Neutrophil (primary cell): ENCODE results near the gene TULP4.

Source experiments
- H3K27ac ChIP-seq: fragments of 200-600 bp; sonication (generic); 2 replicates; pipeline ENCODE4 v1.5.1; 2016; ENCODE audit warnings: mild to moderate bottlenecking, moderate library complexity
- H3K27me3 ChIP-seq: fragments of 200-600 bp; sonication (generic); 2 replicates; pipeline ENCODE4 v1.6.0; 2016; ENCODE audit warnings: mild to moderate bottlenecking
- H3K36me3 ChIP-seq: fragments of 200-600 bp; sonication (generic); 2 replicates; pipeline ENCODE4 v1.5.1; 2017
- H3K4me1 ChIP-seq, 2 experiments: fragments of 200-600 bp in 1 of 2; sonication (generic) in 1 of 2; 1 replicate in 1 of 2; 2 replicates in 1 of 2; pipeline versions ENCODE4 v1.5.1 to v1.6.1; 2013 to 2016; ENCODE audit warnings: low read depth in 1 of 2, low read length in 1 of 2, mild to moderate bottlenecking in 1 of 2, moderate library complexity in 1 of 2; ENCODE audit not compliant: control insufficient read depth in 1 of 2, insufficient read depth in 1 of 2
- H3K4me3 ChIP-seq, 2 experiments: fragments of 200-600 bp in 1 of 2; sonication (generic) in 1 of 2; 1 replicate in 1 of 2; 2 replicates in 1 of 2; pipeline ENCODE4 v1.5.1; 2013 to 2016; ENCODE audit warnings: low read depth in 1 of 2, low read length in 1 of 2, mild to moderate bottlenecking in 1 of 2, moderate library complexity in 1 of 2
- H3K9me3 ChIP-seq: fragments of 200-600 bp; sonication (generic); 2 replicates; pipeline ENCODE4 v1.5.1; 2016
- TF ChIP-seq, protein P1 (sequence below): fragments of 200-600 bp; sonication (generic); IDR thresholded peaks from 2 replicates; pipeline ENCODE4 v1.5.1; 2016; ENCODE audit warnings: antibody characterized with exemption

Gene TULP4

DNA sequence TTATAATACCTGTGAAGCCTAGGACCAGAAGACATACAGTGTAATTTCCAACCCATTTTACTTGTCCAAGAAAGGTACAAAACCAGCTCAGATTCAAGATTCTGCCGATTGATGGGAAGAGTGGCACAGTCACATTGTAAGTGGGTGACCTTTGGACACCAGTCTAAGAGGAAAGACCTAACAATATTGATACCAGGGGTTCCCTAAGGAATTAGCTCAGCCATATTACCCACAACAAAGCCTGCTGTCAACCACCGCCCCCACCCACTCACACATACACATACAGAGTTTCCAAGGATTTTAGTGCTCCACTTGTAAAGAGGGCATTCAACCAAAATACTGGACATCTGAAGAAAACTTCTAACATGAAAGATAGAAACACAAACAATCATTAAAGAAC is 219.7 kb downstream of the TULP4 start:
- H3K4me3 ChIP-seq: no peak overlapping the region
- no peaks in the 10 kb centered on the region for H3K9me3 ChIP-seq
- TF ChIP-seq, protein P1, sequence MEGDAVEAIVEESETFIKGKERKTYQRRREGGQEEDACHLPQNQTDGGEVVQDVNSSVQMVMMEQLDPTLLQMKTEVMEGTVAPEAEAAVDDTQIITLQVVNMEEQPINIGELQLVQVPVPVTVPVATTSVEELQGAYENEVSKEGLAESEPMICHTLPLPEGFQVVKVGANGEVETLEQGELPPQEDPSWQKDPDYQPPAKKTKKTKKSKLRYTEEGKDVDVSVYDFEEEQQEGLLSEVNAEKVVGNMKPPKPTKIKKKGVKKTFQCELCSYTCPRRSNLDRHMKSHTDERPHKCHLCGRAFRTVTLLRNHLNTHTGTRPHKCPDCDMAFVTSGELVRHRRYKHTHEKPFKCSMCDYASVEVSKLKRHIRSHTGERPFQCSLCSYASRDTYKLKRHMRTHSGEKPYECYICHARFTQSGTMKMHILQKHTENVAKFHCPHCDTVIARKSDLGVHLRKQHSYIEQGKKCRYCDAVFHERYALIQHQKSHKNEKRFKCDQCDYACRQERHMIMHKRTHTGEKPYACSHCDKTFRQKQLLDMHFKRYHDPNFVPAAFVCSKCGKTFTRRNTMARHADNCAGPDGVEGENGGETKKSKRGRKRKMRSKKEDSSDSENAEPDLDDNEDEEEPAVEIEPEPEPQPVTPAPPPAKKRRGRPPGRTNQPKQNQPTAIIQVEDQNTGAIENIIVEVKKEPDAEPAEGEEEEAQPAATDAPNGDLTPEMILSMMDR: no peak
- no peaks in the 10 kb centered on the region for H3K4me1 ChIP-seq
- no peak overlapping the region for H3K27ac ChIP-seq
- peaks cover 49% of the 10 kb centered on the region for H3K27me3 ChIP-seq
- H3K36me3 ChIP-seq: no peaks in the 10 kb centered on the region

DNA sequence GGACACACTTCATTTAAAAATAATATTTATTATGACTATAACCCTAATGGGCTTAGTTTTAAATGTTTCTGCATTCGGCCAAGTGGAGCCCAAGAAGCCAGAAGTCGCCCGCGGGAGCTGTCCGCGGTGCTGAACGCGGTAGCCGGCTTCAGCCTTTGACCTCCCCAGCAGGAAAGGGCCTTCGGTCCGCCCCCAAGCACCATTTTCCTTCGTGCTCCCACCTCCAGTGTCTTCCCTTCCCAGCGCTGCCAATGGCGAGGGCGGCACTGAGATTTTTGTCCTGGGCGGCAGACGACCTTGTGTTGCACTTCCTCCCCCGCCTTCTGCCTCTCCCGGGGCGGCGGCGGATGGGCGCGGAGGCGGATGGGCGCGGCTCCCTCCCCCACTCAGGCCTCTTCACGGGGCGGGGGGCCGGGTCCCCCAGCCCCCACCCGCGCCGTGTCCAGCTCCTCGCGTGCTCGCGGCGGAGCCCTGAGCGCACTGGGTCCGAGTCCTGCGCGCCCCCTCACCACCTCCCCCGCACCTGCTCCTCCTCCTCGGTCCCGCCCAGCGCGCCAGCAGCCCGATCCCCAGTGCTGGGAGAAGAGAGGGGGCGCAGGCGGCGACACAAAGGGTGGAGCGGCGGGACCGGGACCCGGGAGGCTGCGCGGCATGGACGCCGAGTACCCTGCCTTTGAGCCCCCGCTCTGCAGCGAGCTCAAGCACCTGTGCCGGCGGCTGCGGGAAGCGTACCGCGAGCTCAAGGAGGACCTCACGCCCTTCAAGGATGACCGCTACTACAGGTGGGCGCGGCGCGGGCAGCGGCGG is 224.0 kb downstream of the TULP4 start:
- Histone ChIP-seq H3K27ac (no peak overlapping the region), H3K4me1 (no peaks in the 10 kb centered on the region), H3K4me3 (no peak overlapping the region), H3K9me3 (no peaks in the 10 kb centered on the region), H3K27me3 (peaks cover 85% of the 10 kb centered on the region), H3K36me3 (no peaks in the 10 kb centered on the region)
- TF ChIP-seq, protein P1: no peak

DNA sequence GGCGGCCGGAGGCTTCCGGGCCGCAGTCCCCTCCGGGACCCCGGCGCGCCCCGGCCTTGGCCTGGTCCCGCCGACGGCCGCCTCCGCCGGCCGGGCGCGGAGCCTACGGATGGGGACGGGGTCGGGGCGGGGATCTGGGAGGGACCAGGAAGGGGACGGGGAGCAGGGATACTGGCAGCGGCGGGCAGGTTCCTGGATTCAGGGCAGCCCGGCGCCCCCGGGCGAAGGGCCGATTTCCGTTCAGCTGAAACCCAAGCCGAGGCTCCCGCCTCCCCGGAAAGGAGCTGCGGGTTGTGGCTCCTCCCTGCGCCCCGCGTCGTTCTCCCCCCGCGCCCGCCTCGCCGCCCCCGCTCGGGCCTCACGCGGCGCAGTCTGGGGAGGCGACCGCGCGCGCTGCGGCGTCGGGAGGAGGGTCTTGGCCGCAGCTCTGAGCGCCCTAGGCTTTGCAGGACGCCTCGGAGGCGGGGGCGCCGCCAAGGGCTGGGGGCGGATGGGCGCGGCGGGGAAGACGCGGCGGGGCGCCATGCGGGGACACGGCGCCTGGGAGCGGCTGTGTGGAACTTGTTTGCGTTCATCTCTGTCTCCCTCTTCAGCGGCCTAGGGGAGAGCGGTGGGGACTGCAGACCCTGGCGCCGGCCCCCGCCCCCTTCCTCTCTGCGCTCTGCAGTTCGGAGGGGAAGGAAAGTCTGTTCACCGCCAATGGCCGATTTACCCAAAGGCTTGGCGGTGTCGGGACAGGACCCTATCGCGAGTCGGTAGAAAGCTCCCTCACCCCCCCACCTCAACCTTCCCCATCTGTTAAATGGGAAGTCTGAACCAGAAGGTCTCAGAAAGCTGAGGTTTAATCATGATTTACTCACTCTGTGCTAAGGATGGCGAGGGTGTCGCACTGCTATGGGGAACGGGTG is 224.9 kb downstream of the TULP4 start:
- no peak overlapping the region for H3K27ac ChIP-seq
- no peaks in the 10 kb centered on the region for H3K9me3 ChIP-seq
- H3K4me3 ChIP-seq: no peak overlapping the region
- H3K4me1 ChIP-seq: no peaks in the 10 kb centered on the region
- TF ChIP-seq, protein P1: no peak
- H3K27me3 ChIP-seq: peaks cover 83% of the 10 kb centered on the region
- H3K36me3 ChIP-seq: no peaks in the 10 kb centered on the region

DNA sequence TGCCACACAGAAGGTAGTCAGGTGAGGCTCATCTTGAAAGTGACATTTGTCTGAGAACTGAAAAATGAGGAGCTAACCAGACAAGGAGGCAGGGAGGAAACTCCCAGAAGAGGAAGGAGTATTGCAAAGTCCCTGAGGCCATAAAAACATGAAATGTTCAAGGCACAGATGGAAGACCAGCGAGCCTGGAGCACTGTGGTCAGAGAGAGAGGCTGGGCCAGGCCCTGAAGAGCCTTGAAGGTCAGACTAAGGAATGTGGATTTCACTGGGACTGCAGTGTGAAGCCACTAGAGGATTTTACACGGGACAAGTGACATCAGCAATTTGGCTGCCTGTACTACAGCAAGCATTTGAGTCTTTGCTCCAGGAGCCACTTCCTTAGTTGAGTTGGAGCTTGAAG is 226.5 kb downstream of the TULP4 start:
- Histone ChIP-seq H3K27me3 (peaks cover 77% of the 10 kb centered on the region), H3K4me3 (no peak overlapping the region), H3K9me3 (no peaks in the 10 kb centered on the region), H3K27ac (no peak overlapping the region), H3K4me1 (no peaks in the 10 kb centered on the region), H3K36me3 (no peaks in the 10 kb centered on the region)
- TF ChIP-seq, protein P1: no peak

DNA sequence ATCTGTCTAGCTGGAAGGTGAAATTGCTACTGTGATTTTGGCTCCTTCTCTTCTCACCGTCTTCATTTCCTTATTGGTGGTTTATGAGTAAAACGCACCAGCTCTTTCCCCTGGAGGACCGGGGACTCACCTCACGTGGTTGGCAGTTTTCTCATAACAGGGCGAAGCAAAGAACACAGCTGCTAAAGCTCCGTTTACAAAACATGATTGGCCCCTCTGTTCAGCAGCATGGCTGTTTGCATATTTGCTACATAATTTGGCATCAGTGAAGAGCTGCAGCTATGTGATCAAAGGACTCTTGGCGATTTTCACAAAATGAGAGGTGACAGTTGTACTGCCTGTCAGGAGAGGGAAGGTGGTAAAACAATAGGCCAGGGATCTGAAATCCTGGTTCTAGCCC is 227.1 kb downstream of the TULP4 start:
- no peak overlapping the region for H3K4me3 ChIP-seq
- H3K27me3 ChIP-seq: peaks cover 70% of the 10 kb centered on the region
- TF ChIP-seq, protein P1: no peak
- H3K9me3 ChIP-seq: no peaks in the 10 kb centered on the region
- H3K36me3 ChIP-seq: no peaks in the 10 kb centered on the region
- H3K27ac ChIP-seq: no peak overlapping the region
- no peaks in the 10 kb centered on the region for H3K4me1 ChIP-seq
